ENCODE measurements around the gene ITPRIPL2.

Gene ITPRIPL2

GRCh38 chr16:19092653-19093410 lies 20.9 kb upstream of the ITPRIPL2 start:
- DNase-seq (ENCODE audit: insufficient read length, low spot score) (no peak), FAIRE-seq (no peak)

GRCh38 chr16:19093631-19094541 lies 19.9 kb upstream of the ITPRIPL2 start:
- no peak for FAIRE-seq
- no peak for DNase-seq (ENCODE audit: insufficient read length, low spot score)

GRCh38 chr16:19094542-19095365 lies 19.0 kb upstream of the ITPRIPL2 start:
- FAIRE-seq (no peak), DNase-seq (ENCODE audit: insufficient read length, low spot score) (no peak)

GRCh38 chr16:19095654-19096053 lies 18.1 kb upstream of the ITPRIPL2 start:
- DNase-seq (ENCODE audit: insufficient read length, low spot score), result no peak
- no peak for FAIRE-seq

GRCh38 chr16:19098173-19098572 lies 15.6 kb upstream of the ITPRIPL2 start:
- DNase-seq (ENCODE audit: insufficient read length, low spot score) (no peak), FAIRE-seq (no peak)

- FAIRE-seq (no peak), DNase-seq (ENCODE audit: insufficient read length, low spot score) (no peak)
These were observed 11.4 kb upstream of the ITPRIPL2 start for GRCh38 chr16:19102187-19102872.

GRCh38 chr16:19104607-19105006 lies 9.2 kb upstream of the ITPRIPL2 start:
- DNase-seq (ENCODE audit: insufficient read length, low spot score) (no peak), FAIRE-seq (no peak)

GRCh38 chr16:19105131-19105530 lies 8.6 kb upstream of the ITPRIPL2 start:
- DNase-seq (ENCODE audit: insufficient read length, low spot score) (no peak), FAIRE-seq (no peak)

- no peak for FAIRE-seq
- DNase-seq (ENCODE audit: insufficient read length, low spot score), result no peak
These were observed 7.7 kb upstream of the ITPRIPL2 start for GRCh38 chr16:19105891-19106624.

- FAIRE-seq, result no peak
- no peak for DNase-seq (ENCODE audit: insufficient read length, low spot score)
These were observed 7.1 kb upstream of the ITPRIPL2 start for GRCh38 chr16:19106625-19107020.

- DNase-seq (ENCODE audit: insufficient read length, low spot score), result no peak
- FAIRE-seq, result no peak
These were observed 5.1 kb upstream of the ITPRIPL2 start for GRCh38 chr16:19108409-19109287.

- DNase-seq (ENCODE audit: insufficient read length, low spot score), result no peak
- no peak for FAIRE-seq
These were observed 4.5 kb upstream of the ITPRIPL2 start for GRCh38 chr16:19109288-19109664.

GRCh38 chr16:19110537-19111360 lies 3.0 kb upstream of the ITPRIPL2 start:
- DNase-seq (ENCODE audit: insufficient read length, low spot score) (no peak), FAIRE-seq (no peak)

- FAIRE-seq, result no peak
- DNase-seq (ENCODE audit: insufficient read length, low spot score), result no peak
These were observed 1.7 kb upstream of the ITPRIPL2 start for GRCh38 chr16:19112099-19112407.

- FAIRE-seq (no peak), DNase-seq (ENCODE audit: insufficient read length, low spot score) (no peak)
These were observed 789 bp downstream of the ITPRIPL2 start for GRCh38 chr16:19114359-19115147.

- no peak for DNase-seq (ENCODE audit: insufficient read length, low spot score)
- no peak for FAIRE-seq
These were observed 1.6 kb downstream of the ITPRIPL2 start for GRCh38 chr16:19115148-19116021.

Measured in HTR-8/SVneo (cell line).